Stimulated activated CD4-positive, alpha-beta T cell treated with anti-CD3 and anti-CD28 coated beads, TNF-alpha, amount 100 ng/mL, for 4 hours (primary cell): Measurements from ENCODE around the gene C6orf136.

Source experiments
- DNase-seq, 3 experiments: peaks; one replicate each; pipeline ENCODE4 v3.0.0-alpha.2; 2020; ENCODE audit warnings: low read depth in 3 of 3

Gene C6orf136

GRCh38 chr6:30646450-30647241 is at the start of gene C6orf136:
Gene C6orf136, plus strand, starts transcription at chr6:30647133. Its CDS starts 99 bp downstream, at chr6:30647232.
- DNase-seq: peak; percentile 76 to 90 (median 90)

GRCh38 chr6:30597315-30598144 is 49.4 kb upstream of the C6orf136 start:
- DNase-seq: peak; percentile 57 to 66 (median 61)

- no peak for DNase-seq
These were observed 47.9 kb upstream of the C6orf136 start for GRCh38 chr6:30598912-30599624.

- no peak for DNase-seq
These were observed 47.2 kb upstream of the C6orf136 start for GRCh38 chr6:30599625-30600324.

GRCh38 chr6:30600451-30600961 is 46.4 kb upstream of the C6orf136 start:
- DNase-seq: no peak

GRCh38 chr6:30601436-30601814 is 45.5 kb upstream of the C6orf136 start:
- no peak for DNase-seq

GRCh38 chr6:30601815-30602641 is 44.9 kb upstream of the C6orf136 start:
- DNase-seq: no peak

GRCh38 chr6:30603961-30604360 is 43.0 kb upstream of the C6orf136 start:
- DNase-seq: no peak

- no peak for DNase-seq
These were observed 36.9 kb upstream of the C6orf136 start for GRCh38 chr6:30610065-30610464.

GRCh38 chr6:30611150-30611855 is 35.6 kb upstream of the C6orf136 start:
- DNase-seq: no peak

GRCh38 chr6:30611856-30612194 is 35.1 kb upstream of the C6orf136 start:
- no peak for DNase-seq

- DNase-seq: no peak
These were observed 34.7 kb upstream of the C6orf136 start for GRCh38 chr6:30612213-30612612.

- no peak for DNase-seq
These were observed 34.2 kb upstream of the C6orf136 start for GRCh38 chr6:30612687-30613248.

- DNase-seq: no peak
These were observed 33.5 kb upstream of the C6orf136 start for GRCh38 chr6:30613251-30614043.

GRCh38 chr6:30614044-30614842 is 32.7 kb upstream of the C6orf136 start:
- DNase-seq: no peak

GRCh38 chr6:30614843-30615218 is 32.1 kb upstream of the C6orf136 start:
- DNase-seq: peak in 2 of 3 experiments; percentile 67 to 81

- no peak for DNase-seq
These were observed 31.5 kb upstream of the C6orf136 start for GRCh38 chr6:30615219-30615957.
